Naive thymus-derived CD4-positive, alpha-beta T cell (primary cell): ENCODE data around the gene EZR. TPM values are rescaled to one million over a fixed set of nuclear protein-coding genes. Genes with fewer than 3 reads are reported as not detected.

Experiments used
- ATAC-seq: fragments of 150-1000 bp; cut with Tn5 transposase; 2 replicates; pipeline ENCODE4 v1.10.0; 2021; ENCODE audit warnings: mild to moderate bottlenecking, moderate library complexity
- CTCF ChIA-PET: fragments of 350-600 bp; sonication (Branson Sonifier 250); formaldehyde crosslinking; loops from one replicate; lab custom pipeline; 2021; ENCODE audit warnings: antibody characterized with exemption; lab: Charles Lee
- POLR2A ChIA-PET: fragments of 350-600 bp; sonication (Branson Sonifier 250); formaldehyde crosslinking; loops from one replicate; lab custom pipeline; 2021; ENCODE audit warnings: antibody characterized with exemption, inconsistent platforms; lab: Charles Lee
- DNase-seq, 9 donors: peaks; one replicate each; pipeline versions ENCODE4 v3.0.0 to v3.0.0-alpha.2; 2020 to 2022; ENCODE audit warnings: mixed read lengths in 1 of 9
- H3K27ac ChIP-seq: one replicate; pipeline ENCODE4 v1.7.0; 2013; ENCODE audit warnings: mild to moderate bottlenecking, low read depth, low read length, moderate library complexity
- H3K27me3 ChIP-seq, 2 donors: one replicate each; pipeline ENCODE4 v1.7.0; 2013; ENCODE audit warnings: low read length in 2 of 2, mild to moderate bottlenecking in 2 of 2, moderate library complexity in 2 of 2; ENCODE audit not compliant: control insufficient read depth in 2 of 2, insufficient read depth in 2 of 2
- H3K36me3 ChIP-seq, 3 experiments: 1 replicate in 2 of 3; 2 replicates in 1 of 3; pipeline ENCODE4 v1.7.0; 2013; ENCODE audit warnings: low read length in 3 of 3, mild to moderate bottlenecking in 3 of 3, moderate library complexity in 1 of 3; ENCODE audit not compliant: insufficient read depth in 3 of 3, control insufficient read depth in 2 of 3
- H3K4me1 ChIP-seq, 2 donors: one replicate each; pipeline ENCODE4 v1.7.0; 2013; ENCODE audit warnings: low read length in 2 of 2, mild to moderate bottlenecking in 2 of 2, moderate library complexity in 1 of 2; ENCODE audit not compliant: control insufficient read depth in 2 of 2, insufficient read depth in 2 of 2
- H3K4me3 ChIP-seq: 2 replicates; pipeline ENCODE4 v1.7.0; 2013; ENCODE audit warnings: mild to moderate bottlenecking, low read length
- H3K9me3 ChIP-seq, 3 experiments: 1 replicate in 2 of 3; 2 replicates in 1 of 3; pipeline ENCODE4 v1.7.0; 2013; ENCODE audit warnings: low read length in 3 of 3; ENCODE audit not compliant: control insufficient read depth in 2 of 3
- H3K27ac Mint-ChIP-seq, 9 donors: one replicate each; pipeline ENCODE4 v1.8.0; 2020 to 2022; ENCODE audit warnings: mixed read lengths in 9 of 9, mild to moderate bottlenecking in 8 of 9, moderate library complexity in 5 of 9, inconsistent platforms in 2 of 9
- H3K27me3 Mint-ChIP-seq, 5 donors: one replicate each; pipeline ENCODE4 v1.8.0; 2021 to 2022; ENCODE audit warnings: mixed read lengths in 5 of 5, mild to moderate bottlenecking in 1 of 5
- H3K36me3 Mint-ChIP-seq, 5 donors: one replicate each; pipeline ENCODE4 v1.8.0; 2020 to 2022; ENCODE audit warnings: mixed read lengths in 5 of 5, mild to moderate bottlenecking in 3 of 5, inconsistent platforms in 1 of 5
- H3K4me1 Mint-ChIP-seq, 7 donors: one replicate each; pipeline ENCODE4 v1.8.0; 2020 to 2022; ENCODE audit warnings: mixed read lengths in 7 of 7, mild to moderate bottlenecking in 3 of 7, inconsistent platforms in 1 of 7
- H3K4me3 Mint-ChIP-seq, 10 donors: one replicate each; pipeline ENCODE4 v1.8.0; 2020 to 2022; ENCODE audit warnings: mild to moderate bottlenecking in 10 of 10, mixed read lengths in 10 of 10, moderate library complexity in 6 of 10, inconsistent platforms in 2 of 10
- H3K9me3 Mint-ChIP-seq, 11 donors: one replicate each; pipeline ENCODE4 v1.8.0; 2020 to 2022; ENCODE audit warnings: mixed read lengths in 11 of 11, mild to moderate bottlenecking in 4 of 11, inconsistent platforms in 1 of 11, moderate library complexity in 1 of 11
- intact Hi-C, 2 donors: fragments of 100-400 bp; cut with micrococcal nuclease; formaldehyde crosslinking; loops; one replicate each; pipeline ENCODE4 v1.15.1; 2023
- polyA plus RNA-seq, 2 donors: library from polyadenylated mRNA; unstranded; fragments of 300-500 nt; fragmentation: Illumina TruSeq; gene quantifications; one replicate each; pipeline ENCODE4 v1.2.3, GENCODE V29; 2021
- total RNA-seq, 6 experiments: library from RNA in 5 of 6; stranded (reverse) in 5 of 6; gene quantifications; 1 replicate in 5 of 6; 2 replicates in 1 of 6; pipeline ENCODE4 v1.2.3 and lab custom pipeline; 2021 to 2026

Gene EZR
- total and polyA plus RNA-seq, 7 experiments from 2014 or later, result 115 to 201 (median 140) TPM

DNA sequence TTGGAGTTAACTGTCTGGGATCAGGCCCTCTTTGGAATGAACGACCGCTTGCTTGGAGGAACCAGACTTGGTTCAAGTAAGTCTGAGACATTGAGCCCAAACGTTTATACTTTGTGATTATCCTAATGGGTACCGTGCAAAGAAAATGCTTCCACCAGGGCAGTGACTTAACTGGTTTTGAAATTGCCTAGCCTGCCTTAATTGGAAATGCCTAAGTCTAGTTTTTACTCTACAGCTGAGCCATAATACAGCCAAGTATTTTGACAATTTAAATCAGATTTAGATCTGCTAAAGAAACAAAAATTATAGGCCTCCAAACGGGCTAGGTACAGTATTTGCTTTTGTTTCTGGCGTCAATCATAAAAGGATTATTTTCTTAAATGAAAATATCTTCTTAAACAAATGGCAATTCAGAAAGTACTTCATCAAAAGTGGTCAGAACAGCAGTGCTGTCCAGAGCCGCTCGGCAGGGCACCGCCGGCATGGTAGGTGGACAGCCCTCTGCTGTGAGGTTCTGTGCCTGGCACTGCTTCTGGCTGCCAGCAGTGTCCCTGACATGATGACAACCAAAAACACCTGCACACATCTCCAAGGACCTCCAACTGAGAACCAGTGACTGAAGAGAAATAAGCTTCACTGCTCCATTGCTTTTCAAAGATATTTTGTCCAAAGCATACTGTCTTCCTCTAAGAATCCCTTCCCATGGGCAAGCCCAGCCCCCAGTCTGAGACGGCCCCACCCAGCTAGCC is 55.6 kb downstream of the EZR start:
- ATAC-seq (peak; percentile 6), DNase-seq (no peak)
- no peak overlapping the region for H3K4me3 Mint-ChIP-seq
- peaks cover 6 to 92% (median 21%) of the 10 kb centered on the region in 3 experiments for H3K36me3 ChIP-seq
- CTCF ChIA-PET, result interaction anchor here (1.2 kb wide), 1 partner anchor 209 kb away, joined by 3 read pairs; no protein-coding TSS in a partner anchor
- H3K27me3 ChIP-seq, result no peaks in the 10 kb centered on the region
- peaks cover 12 to 66% (median 29%) of the 10 kb centered on the region in 5 donors for H3K36me3 Mint-ChIP-seq
- no peak overlapping the region for H3K27ac ChIP-seq
- H3K9me3 ChIP-seq, result no peaks in the 10 kb centered on the region
- no peak overlapping the region for H3K4me3 ChIP-seq
- intact Hi-C loops, result no loop called here
- no peaks in the 10 kb centered on the region for H3K27me3 Mint-ChIP-seq
- H3K9me3 Mint-ChIP-seq, result no peaks in the 10 kb centered on the region
- POLR2A ChIA-PET, result interaction anchor here (0.8 to 1.1 kb wide), 2 partner anchors 7 to 12 kb away, joined by 3 to 4 read pairs; no protein-coding TSS in a partner anchor
- H3K27ac Mint-ChIP-seq, result peak overlapping the region in 8 of 9 donors; percentile 13 to 67 (median 52)
- peaks cover 0 to 3% (median 0%) of the 10 kb centered on the region in 7 donors for H3K4me1 Mint-ChIP-seq
- H3K4me1 ChIP-seq, result no peaks in the 10 kb centered on the region

DNA sequence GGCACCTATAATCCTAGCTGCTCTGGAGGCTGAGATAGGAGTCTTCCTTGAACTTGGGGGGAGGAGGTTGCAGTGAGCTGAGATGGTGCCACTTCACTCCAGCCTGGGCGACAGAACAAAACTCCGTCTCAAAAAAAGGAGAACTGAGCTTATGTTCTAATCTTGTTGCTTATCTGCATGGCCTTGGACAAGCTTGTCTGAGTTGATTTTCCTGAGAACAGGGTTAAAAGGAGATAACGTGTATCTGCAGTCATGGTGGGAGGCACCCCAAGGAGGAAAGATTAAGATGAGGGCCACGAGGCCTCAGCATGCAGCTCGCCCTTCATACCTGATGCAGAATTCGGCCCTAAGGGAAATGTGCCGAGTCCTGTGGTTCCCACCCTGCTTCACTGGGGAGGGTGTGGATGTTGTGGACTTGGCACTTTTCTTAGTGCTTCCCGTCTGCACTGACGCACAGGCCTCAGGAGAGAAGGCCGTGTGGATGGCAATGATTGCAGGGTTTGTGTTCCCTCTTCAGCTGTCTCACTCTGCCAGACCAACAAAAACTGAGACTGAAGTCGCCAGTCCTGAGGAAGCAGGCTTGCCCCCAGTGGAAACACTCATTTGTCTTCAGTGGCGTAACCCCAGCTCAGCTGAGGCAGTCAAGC is 56.3 kb downstream of the EZR start:
- H3K36me3 ChIP-seq, result peaks cover 0 to 88% (median 14%) of the 10 kb centered on the region in 3 experiments
- Mint-ChIP-seq H3K4me3 (no peak overlapping the region), H3K27me3 (no peaks in the 10 kb centered on the region), H3K27ac (peak overlapping the region in 7 of 9 donors; percentile 1 to 75 (median 55)), H3K9me3 (no peaks in the 10 kb centered on the region), H3K36me3 (peaks cover 9 to 59% (median 25%) of the 10 kb centered on the region in 5 donors), H3K4me1 (peaks cover 0 to 1% (median 0%) of the 10 kb centered on the region in 7 donors)
- no peaks in the 10 kb centered on the region for H3K27me3 ChIP-seq
- intact Hi-C loops, result no loop called here
- H3K4me1 ChIP-seq, result no peaks in the 10 kb centered on the region
- no peak for ATAC-seq
- H3K9me3 ChIP-seq, result no peaks in the 10 kb centered on the region
- H3K27ac ChIP-seq, result peak overlapping the region; percentile 34
- ChIA-PET POLR2A (interaction anchor here (1.1 kb wide), 1 partner anchor 8 kb away, joined by 4 read pairs; no protein-coding TSS in a partner anchor), CTCF (no interaction called here)
- H3K4me3 ChIP-seq, result no peak overlapping the region
- DNase-seq, result no peak

DNA sequence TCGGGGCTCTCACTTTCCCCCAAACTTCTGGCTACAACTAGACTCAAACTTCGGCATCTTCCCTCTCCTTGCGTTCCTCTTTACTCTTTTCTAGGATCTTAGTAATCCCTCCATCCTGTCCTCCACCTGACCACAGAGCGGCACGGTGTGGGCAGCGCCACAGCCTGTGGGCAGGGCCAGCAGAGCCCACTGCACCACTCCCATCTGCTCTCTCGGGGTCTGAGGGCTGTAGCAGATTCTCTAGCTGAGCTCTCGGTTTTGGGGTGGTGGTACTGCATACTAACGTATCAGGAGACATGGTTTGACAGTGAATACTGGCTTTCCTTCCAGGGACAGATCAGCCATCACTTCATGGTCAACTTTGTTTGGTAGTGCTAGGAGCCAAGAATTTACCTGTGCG is 57.4 kb downstream of the EZR start:
- intact Hi-C loops, result no loop called here
- Histone ChIP-seq H3K27ac (no peak overlapping the region), H3K36me3 (peaks cover 0 to 86% (median 9%) of the 10 kb centered on the region in 3 experiments), H3K9me3 (no peaks in the 10 kb centered on the region), H3K4me1 (no peaks in the 10 kb centered on the region), H3K4me3 (no peak overlapping the region), H3K27me3 (no peaks in the 10 kb centered on the region)
- peak overlapping the region in 8 of 9 donors; percentile 9 to 75 (median 42) for H3K27ac Mint-ChIP-seq
- ATAC-seq, result no peak
- H3K36me3 Mint-ChIP-seq, result peaks cover 5 to 59% (median 26%) of the 10 kb centered on the region in 5 donors
- DNase-seq, result no peak
- H3K27me3 Mint-ChIP-seq, result no peaks in the 10 kb centered on the region
- peak overlapping the region in 1 of 10 donors; percentile 41 for H3K4me3 Mint-ChIP-seq
- H3K4me1 Mint-ChIP-seq, result peaks cover 0 to 3% (median 0%) of the 10 kb centered on the region in 7 donors
- POLR2A ChIA-PET, result interaction anchor here (0.7 kb wide), 1 partner anchor 52 kb away, joined by 3 read pairs; no protein-coding TSS in a partner anchor
- CTCF ChIA-PET, result no interaction called here
- no peaks in the 10 kb centered on the region for H3K9me3 Mint-ChIP-seq

DNA sequence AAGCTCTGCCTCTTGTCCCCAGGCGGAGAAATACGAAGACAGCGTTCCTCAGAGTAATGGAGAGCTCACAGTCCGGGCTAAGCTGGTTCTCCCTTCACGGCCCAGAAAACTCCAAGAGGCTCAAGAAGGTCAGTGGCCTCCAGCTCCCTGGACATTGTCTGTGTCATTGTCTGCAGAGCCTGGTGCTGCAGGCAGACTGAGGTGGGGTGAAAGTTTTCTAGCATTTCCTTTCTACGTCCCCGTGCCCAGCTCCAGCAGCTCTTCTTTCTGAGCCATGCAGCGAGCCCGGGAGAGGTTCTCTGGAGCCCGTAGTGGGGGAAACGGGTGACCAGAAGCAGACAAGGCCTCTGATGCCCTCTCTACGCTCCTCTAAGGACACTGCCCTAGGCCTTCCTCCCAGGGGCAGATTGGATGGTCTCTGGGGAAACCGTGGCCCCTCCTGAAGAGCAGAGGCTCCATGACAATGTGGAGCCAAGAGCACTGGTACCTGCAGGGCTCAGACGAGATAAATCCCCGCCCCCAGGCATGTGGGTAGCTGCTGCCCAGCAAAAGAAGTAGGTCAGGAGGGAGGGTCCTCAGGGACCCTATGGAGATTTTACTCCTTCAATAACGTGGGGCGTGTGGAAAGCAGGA is 58.4 kb downstream of the EZR start:
- peaks cover 5 to 53% (median 25%) of the 10 kb centered on the region in 5 donors for H3K36me3 Mint-ChIP-seq
- POLR2A ChIA-PET, result no interaction called here
- CTCF ChIA-PET, result no interaction called here
- no peak for ATAC-seq
- intact Hi-C loops, result no loop called here
- peak overlapping the region in 3 of 9 donors; percentile 52 to 60 (median 59) for H3K27ac Mint-ChIP-seq
- no peak overlapping the region for H3K27ac ChIP-seq
- no peaks in the 10 kb centered on the region for H3K4me1 ChIP-seq
- peaks cover 0 to 3% (median 0%) of the 10 kb centered on the region in 7 donors for H3K4me1 Mint-ChIP-seq
- H3K4me3 Mint-ChIP-seq, result no peak overlapping the region
- H3K27me3 Mint-ChIP-seq, result no peaks in the 10 kb centered on the region
- H3K9me3 ChIP-seq, result no peaks in the 10 kb centered on the region
- no peaks in the 10 kb centered on the region for H3K9me3 Mint-ChIP-seq
- H3K4me3 ChIP-seq, result no peak overlapping the region
- DNase-seq, result no peak
- peaks cover 0 to 80% (median 4%) of the 10 kb centered on the region in 3 experiments for H3K36me3 ChIP-seq
- H3K27me3 ChIP-seq, result no peaks in the 10 kb centered on the region

DNA sequence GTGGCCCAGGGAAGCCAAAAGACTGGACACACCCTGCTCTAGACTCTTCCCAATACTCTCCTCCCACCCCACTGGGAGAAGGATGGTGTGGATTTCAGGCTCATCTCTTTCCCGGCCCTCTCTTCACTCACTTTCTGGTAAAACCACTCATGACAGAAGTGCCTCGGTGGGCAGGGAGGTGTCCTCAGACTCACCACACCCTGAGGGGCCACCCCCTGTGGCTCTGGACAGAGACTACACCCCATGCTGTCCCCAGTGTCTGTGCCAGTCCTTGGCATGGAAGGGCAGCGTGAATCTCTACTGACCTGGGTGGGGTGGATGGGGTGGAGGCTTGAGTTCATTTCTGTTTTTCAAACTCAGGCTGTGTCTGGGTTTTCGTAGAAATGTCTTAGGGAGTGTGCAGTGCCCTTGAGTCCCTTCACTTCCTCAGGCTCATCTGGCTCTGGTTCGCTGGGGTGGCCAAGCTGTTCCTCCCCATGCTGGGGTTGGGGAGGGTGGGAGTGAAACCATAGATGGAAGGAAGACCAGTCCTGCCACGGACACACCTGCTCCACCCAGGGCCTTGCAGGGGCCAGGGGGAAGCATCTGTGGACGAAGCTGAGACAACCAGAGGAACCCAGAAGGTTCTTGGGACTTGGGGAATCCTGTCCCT is 59.1 kb downstream of the EZR start:
- Mint-ChIP-seq H3K36me3 (peaks cover 5 to 51% (median 25%) of the 10 kb centered on the region in 5 donors), H3K27ac (peak overlapping the region in 6 of 9 donors; percentile 29 to 82 (median 58)), H3K4me1 (peaks cover 0 to 3% (median 0%) of the 10 kb centered on the region in 7 donors), H3K4me3 (no peak overlapping the region), H3K27me3 (no peaks in the 10 kb centered on the region), H3K9me3 (no peaks in the 10 kb centered on the region)
- no peak for DNase-seq
- H3K36me3 ChIP-seq, result peaks cover 0 to 80% (median 4%) of the 10 kb centered on the region in 3 experiments
- POLR2A ChIA-PET, result no interaction called here
- no peaks in the 10 kb centered on the region for H3K9me3 ChIP-seq
- H3K27ac ChIP-seq, result no peak overlapping the region
- H3K4me3 ChIP-seq, result no peak overlapping the region
- CTCF ChIA-PET, result no interaction called here
- intact Hi-C loops, result no loop called here
- no peaks in the 10 kb centered on the region for H3K4me1 ChIP-seq
- no peaks in the 10 kb centered on the region for H3K27me3 ChIP-seq
- no peak for ATAC-seq

DNA sequence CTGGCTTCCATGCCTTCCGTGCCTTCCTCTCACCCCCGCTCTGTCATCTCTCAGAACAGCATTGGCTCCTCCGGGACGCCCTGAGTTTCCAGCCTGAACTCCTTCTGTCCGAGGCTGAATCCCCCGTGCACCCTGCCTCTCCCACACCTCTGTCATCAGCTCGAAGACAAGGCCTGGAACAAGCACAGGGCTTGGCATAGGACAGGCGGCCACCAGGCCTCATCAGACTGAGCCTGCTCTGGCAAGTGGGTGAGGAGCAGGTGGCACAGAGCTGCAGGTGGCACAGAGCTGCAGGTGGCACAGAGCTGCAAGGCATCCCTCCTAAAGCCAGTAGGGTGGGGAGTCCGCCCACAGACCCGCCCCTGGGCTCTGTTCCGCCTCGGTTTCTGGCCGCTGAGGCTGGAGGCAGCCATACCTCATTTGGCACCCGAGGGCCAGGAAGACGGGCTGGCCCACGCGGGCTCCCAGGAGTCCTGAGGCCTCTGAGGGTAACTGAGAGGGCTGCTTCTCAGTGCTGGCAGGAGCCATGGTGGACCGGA is 60.2 kb downstream of the EZR start:
- peaks cover 0 to 78% (median 4%) of the 10 kb centered on the region in 3 experiments for H3K36me3 ChIP-seq
- Mint-ChIP-seq H3K27me3 (no peaks in the 10 kb centered on the region), H3K27ac (peak overlapping the region in 2 of 9 donors; percentile 43 to 80), H3K4me3 (no peak overlapping the region), H3K9me3 (no peaks in the 10 kb centered on the region), H3K4me1 (peaks cover 0 to 4% (median 0%) of the 10 kb centered on the region in 7 donors), H3K36me3 (peaks cover 5 to 49% (median 25%) of the 10 kb centered on the region in 5 donors)
- no peak overlapping the region for H3K27ac ChIP-seq
- ChIA-PET CTCF (no interaction called here), POLR2A (no interaction called here)
- H3K27me3 ChIP-seq, result no peaks in the 10 kb centered on the region
- H3K9me3 ChIP-seq, result no peaks in the 10 kb centered on the region
- no peak for ATAC-seq
- DNase-seq, result no peak
- H3K4me1 ChIP-seq, result no peaks in the 10 kb centered on the region
- intact Hi-C loops, result no loop called here
- H3K4me3 ChIP-seq, result no peak overlapping the region
